Non-pigmented ciliary epithelial cell (primary cell): Measurements from ENCODE around the gene ART5.
"Not testable (repeated sequence)": the region's sequence is repeated elsewhere in the genome, so short reads cannot be mapped to it uniquely, and the experiment has no call there.

ENCODE experiments used
- DNase-seq: peaks from one replicate; pipeline ENCODE4 v3.0.0-alpha.2; 2010; ENCODE audit warnings: low read depth

The ART5 gene

GRCh38 chr11:3657331-3657730 is 15.5 kb upstream of the ART5 start:
- not testable (repeated sequence) for DNase-seq

DNA sequence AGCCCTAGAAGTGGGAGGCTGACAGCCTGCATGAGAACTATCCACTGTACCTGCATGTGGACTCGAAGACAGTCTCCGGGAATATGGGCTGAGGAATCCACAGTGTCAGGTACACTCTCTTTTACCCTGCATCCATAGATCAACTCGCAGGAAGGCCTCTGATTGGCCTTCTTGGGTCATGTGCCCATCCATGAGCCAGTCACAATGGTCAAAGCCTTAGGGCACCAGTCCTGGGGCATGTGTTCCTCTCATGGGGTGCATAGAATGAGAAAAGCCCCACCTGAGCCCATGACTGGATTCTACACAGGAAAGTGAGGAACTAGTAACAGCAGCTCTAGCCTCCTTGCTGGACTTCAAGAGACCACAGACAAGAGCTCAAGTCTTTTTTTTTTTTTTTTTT is 13.8 kb upstream of the ART5 start:
- no peak for DNase-seq

DNA sequence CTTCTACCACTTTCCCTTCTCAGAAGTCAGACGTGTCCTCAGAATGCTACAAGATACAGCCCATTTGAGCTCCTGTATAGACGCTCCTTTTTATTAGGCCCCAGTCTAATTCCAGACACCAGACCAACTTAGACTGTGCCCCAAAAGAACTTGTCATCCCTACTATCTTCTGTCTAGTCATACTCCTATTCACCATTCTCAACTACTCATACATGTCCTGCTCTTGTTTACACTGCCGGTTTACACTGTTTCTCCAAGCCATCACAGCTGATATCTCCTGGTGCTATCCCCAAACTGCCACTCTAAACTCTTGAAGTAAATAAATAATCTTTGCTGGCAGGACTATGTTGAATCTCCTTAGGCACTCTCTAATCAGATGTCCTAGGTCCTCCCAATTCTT is 10.7 kb upstream of the ART5 start:
- DNase-seq: not testable (repeated sequence)

DNA sequence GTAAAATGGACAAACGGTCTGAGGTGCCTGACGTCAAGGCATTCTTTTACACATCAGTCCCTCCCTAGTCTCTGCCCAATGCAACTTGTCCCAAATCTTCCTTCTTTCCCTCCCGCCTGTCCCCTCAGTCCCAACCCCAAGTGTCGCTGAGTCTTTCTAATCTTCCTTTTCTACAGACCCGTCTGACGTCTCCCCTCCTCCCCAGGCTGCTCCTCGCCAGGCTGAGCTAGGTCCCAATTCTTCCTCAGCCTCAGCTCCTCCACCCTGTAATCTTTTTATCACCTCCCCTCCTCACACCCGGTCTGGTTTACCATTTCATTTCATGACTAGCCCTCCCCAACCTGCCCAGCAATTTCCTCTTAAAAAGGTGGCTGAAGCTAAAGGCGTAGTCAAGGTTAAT is 7.6 kb upstream of the ART5 start:
- not testable (repeated sequence) for DNase-seq

GRCh38 chr11:3648843-3649242 is 7.1 kb upstream of the ART5 start:
- DNase-seq: not testable (repeated sequence)

DNA sequence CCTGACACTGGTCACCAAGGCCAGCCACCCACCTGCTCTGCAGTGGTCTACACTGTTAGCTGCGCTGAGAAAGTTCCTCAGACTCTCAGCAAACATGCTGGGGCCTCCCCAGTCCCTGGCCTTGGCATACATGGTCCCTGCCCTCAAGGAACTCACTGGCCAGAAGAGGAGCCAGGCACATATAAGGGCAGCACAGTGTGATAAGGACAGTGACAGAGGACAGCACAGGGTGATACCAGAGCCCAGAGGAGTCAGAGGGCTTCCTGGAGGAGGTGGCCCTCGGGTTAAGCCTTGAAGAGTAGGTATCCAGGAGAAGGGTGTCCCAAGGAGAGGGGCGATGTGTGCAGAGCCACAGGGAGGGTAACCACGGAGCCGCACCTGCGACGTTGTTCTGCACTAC is 3.8 kb upstream of the ART5 start:
- no peak for DNase-seq

DNA sequence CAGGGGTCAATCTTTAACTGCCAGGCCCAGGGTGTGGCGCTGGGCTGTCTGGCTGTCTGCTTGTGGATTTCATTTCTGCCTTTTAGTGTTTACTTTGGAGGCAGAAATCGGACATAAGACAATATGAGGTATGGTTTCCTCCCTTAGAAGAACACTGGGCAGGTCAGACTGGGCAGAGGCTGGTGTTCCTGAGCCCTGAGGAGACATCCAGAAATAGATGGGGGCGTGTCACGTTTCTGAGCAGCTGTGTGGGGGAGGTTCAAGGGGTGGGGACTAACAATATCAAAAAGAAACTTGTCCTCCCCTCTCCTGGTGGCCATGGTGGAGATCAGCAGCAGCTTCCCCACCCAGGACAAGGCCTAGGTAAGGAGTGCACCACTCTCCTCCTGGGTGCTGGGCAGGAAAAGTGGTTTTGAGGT is 3.0 kb upstream of the ART5 start, which contains the start of gene ART1:
TSS of gene ART1 (plus strand) at position 312 of the 419 bp plus-strand sequence. CDS start 14,086 bp downstream, outside the sequence.
- no peak for DNase-seq

DNA sequence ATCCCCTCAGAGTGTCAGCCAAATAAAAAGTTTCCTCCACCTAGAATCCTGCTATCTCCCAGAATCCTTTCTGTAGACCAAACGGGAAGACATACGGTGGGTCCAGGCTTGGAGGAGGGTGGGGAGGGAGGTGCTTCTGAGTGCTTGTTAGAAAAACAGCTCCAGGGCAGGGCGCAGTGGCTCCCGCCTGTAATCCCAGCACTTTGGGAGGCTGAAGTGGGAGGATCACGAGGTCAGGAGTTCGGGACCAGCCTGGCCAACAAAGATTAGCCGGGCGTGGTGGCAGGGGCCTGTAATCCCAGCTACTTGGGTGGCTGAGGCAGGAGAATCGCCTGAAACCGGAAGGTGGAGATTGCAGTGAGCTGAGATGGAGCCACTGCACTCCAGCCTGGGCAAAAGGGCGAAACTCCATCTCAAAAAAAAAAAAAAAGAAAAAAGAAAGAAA is 1.3 kb upstream of the ART5 start:
- not testable (repeated sequence) for DNase-seq

DNA sequence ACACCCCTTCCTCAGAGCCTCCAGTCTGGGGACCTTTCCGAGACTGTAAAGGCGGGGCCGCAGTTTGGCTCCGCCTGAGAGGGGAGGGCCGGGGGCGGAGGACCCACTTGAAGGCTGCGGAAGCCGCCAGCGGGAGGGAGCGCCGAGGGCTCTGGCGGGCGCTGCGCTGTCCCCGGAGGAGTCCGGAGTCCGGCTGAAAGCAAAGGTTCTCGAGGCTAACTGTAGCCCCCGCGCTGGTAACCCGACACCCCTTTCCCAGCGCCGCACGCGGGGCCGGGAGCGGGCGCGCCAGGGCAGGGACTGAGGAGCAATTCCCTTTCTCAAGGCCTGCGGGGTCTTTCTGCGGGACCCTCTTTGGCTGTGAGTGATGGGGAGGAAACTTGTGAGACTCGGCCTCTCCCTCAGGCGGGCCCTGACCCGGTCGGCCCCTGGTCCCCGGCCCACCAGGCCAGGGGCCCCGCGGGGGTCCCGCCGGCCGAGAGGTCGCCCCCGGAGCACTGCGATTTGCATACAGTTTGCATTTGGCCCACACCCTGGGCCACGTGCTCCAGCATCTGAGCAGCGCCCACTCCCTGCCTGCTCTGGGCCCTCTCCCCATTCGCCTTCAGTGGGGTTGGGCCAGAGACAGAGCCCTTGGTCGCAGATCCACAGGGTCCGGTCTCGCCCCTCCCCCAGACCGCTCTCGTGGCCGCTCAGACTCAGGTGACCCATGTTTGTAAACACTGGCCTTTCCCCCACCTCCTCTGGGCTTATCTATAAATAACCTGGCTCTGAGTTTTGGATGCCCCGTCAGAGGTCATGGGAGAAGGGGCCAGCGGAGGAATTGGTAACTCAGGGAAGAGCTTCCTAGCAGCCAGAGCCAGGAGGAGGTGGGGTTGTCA is 519 bp upstream of the ART5 start:
- peak; percentile 10 for DNase-seq

GRCh38 chr11:3641191-3641590 is 601 bp downstream of the ART5 start:
- DNase-seq: no peak

GRCh38 chr11:3639841-3640240 is 2.0 kb downstream of the ART5 start:
- DNase-seq: no peak

GRCh38 chr11:3638513-3638912 is 3.3 kb downstream of the ART5 start:
- DNase-seq: no peak

- DNase-seq: no peak
Measured at GRCh38 chr11:3637201-3637600, 4.6 kb downstream of the ART5 start.

GRCh38 chr11:3635641-3636375 is 6.0 kb downstream of the ART5 start:
- no peak for DNase-seq

DNA sequence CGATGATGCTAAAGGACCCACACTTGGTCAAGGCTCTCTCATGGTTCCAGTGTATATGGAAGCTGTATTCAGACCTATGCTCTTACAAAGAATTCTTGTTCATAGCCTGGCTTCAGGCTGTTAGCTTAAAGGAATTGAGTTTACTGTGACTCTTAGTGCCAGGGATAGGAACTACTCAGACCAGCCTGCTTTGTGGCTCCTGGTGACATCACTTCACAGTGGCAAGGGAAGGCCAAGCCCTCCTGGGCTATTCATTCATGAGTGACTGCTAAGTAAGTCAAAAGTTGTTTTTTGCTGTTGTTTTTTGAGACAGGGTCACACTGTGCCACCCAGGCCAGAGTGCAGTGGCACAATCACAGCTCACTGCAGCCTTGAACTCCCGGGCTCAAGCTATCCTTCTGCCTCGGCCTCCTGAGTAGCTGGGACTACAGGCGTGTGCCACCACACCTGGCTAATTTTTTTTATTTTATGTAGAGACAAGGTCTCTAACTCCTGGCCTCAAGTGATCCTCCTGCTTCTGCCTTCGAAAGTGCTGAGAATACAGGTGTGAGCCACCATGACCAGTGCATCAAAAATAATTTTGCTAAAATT is 9.6 kb downstream of the ART5 start:
- no peak for DNase-seq

GRCh38 chr11:3631331-3631730 is 10.5 kb downstream of the ART5 start:
- DNase-seq: no peak

GRCh38 chr11:3627291-3627690 is 14.5 kb downstream of the ART5 start:
- peak; percentile 22 for DNase-seq

GRCh38 chr11:3626250-3626960 is 15.4 kb downstream of the ART5 start:
- no peak for DNase-seq

DNA sequence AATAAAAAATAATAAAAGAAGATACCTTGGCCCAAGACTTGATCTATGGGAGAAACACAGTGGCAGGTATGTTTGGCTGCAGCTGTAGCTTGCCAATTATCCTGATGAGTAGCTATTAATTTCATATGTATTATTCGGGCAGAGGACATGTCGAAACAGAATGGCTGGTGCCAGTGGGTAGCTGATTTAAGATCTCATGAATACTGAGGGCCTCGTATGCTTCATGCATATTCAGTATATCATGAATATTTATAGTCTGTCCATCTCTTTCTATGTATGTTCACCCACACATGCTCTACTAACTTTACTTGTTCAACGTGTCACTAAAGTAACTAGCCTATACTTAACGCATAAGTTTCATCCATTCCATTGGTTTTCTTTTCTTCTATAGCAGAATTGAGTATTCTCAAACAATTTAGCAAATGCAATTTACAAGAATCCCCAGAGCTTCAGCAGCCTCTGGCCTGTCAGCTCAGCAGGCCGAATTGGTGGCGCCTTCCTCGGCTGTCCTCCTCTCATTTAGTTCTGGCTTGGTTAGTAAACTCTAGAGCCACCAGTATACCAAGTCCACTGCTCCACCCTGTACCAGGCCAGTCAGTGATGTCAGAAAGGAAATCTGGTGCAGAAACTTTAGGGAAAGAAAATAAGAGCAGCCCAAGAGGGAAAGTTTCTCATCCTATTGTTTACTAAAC is 17.9 kb downstream of the ART5 start:
- no peak for DNase-seq

GRCh38 chr11:3623121-3623520 is 18.7 kb downstream of the ART5 start:
- DNase-seq: no peak

DNA sequence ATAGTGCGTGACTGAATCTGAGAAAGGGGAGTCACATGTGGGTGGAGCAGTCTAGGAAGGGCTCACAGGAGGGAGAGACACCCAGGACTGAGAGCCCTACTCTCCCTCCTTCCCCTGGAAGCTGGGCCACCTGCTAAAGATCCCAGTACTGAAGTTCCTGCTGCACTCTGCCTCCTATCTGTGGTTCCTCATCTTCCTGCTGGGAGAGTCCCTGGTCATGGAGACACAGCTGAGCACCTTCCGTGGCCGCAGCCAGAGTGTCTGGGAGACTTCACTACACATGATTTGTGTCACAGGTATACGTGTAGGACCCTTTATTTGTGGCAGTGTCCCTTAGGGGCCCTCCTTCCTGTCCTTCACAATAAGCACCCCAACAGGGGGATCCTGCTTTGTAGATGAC is 19.3 kb downstream of the ART5 start:
- no peak for DNase-seq
